OCI-LY3 (cell line): ENCODE results near the gene TRIM37.

Experiments
- H2AFZ ChIP-seq: fragments of 200-600, 300-600 bp; shearing (Covaris generic); 2 replicates; pipeline ENCODE4 v1.6.0; 2014; ENCODE audit warnings: antibody characterized with exemption, low read depth, low read length
- H3K27ac ChIP-seq: fragments of 200-600, 300-600 bp; sonication (generic); 2 replicates; pipeline ENCODE4 v1.5.1; 2014; ENCODE audit warnings: mild to moderate bottlenecking, low read length, moderate library complexity, mixed read lengths
- H3K27me3 ChIP-seq: fragments of 200-600, 300-600 bp; sonication (generic); 2 replicates; pipeline ENCODE4 v1.6.1; 2014; ENCODE audit warnings: low read depth, low read length, mixed read lengths
- H3K36me3 ChIP-seq: fragments of 200-600, 300-600 bp; sonication (generic); replicated peaks from 2 replicates; pipeline ENCODE3; 2014; ENCODE audit warnings: low read depth, low read length, mixed read lengths
- H3K4me1 ChIP-seq: fragments of 300-600, 200-600 bp; sonication (generic); 2 replicates; pipeline ENCODE4 v1.6.1; 2014; ENCODE audit warnings: low read length, mixed read lengths
- H3K4me2 ChIP-seq: fragments of 200-600, 300-600 bp; sonication (generic); 2 replicates; pipeline ENCODE4 v1.6.1; 2014; ENCODE audit warnings: low read length, mixed read lengths
- H3K4me3 ChIP-seq: fragments of 300-600, 200-600 bp; sonication (generic); 2 replicates; pipeline ENCODE4 v1.5.1; 2014; ENCODE audit warnings: antibody characterized with exemption, mild to moderate bottlenecking, low read length, moderate library complexity
- H3K79me2 ChIP-seq: fragments of 300-600, 200-600 bp; shearing (Covaris generic); 2 replicates; pipeline ENCODE4 v1.6.1; 2014; ENCODE audit warnings: mild to moderate bottlenecking, low read length, mixed read lengths
- H3K9ac ChIP-seq: fragments of 300-600, 200-600 bp; shearing (Covaris generic); 2 replicates; pipeline ENCODE4 v1.6.0; 2014; ENCODE audit warnings: mild to moderate bottlenecking, low read length, moderate library complexity
- H3K9me3 ChIP-seq: fragments of 200-600, 300-600 bp; shearing (Covaris generic); 2 replicates; pipeline ENCODE4 v1.6.1; 2014; ENCODE audit warnings: low read length, mixed read lengths; ENCODE audit not compliant: insufficient read depth
- H4K20me1 ChIP-seq: fragments of 200-600, 300-600 bp; sonication (generic); 2 replicates; pipeline ENCODE4 v1.6.1; 2016; ENCODE audit warnings: low read length, mixed read lengths; ENCODE audit not compliant: insufficient read depth
- CTCF ChIP-seq: fragments of 200-600, 300-600 bp; sonication (generic); IDR thresholded peaks from 2 replicates; pipeline ENCODE4 v1.5.1; 2014; ENCODE audit warnings: antibody characterized with exemption, low read length, low read depth
- EZH2phosphoT487 ChIP-seq: fragments of 200-600 bp; shearing (Covaris generic); IDR thresholded peaks from 2 replicates; pipeline ENCODE4 v1.6.1; 2018; ENCODE audit warnings: antibody characterized with exemption, mixed run types, low read depth

TRIM37 gene

GRCh38 chr17:59149841-59150511 is 43.3 kb upstream of the TRIM37 start:
- H3K4me2 ChIP-seq = no peak overlapping the region
- TF ChIP-seq CTCF (no peak), EZH2phosphoT487 (no peak)
- no peak overlapping the region for H3K9ac ChIP-seq
- H3K36me3 ChIP-seq = no peaks in the 10 kb centered on the region
- peaks cover 22% of the 10 kb centered on the region for H3K4me1 ChIP-seq
- H3K27ac ChIP-seq = no peak overlapping the region
- H3K27me3 ChIP-seq = no peaks in the 10 kb centered on the region
- peaks cover 95% of the 10 kb centered on the region for H3K79me2 ChIP-seq
- H3K9me3 ChIP-seq = no peaks in the 10 kb centered on the region
- H2AFZ ChIP-seq = no peak overlapping the region
- H4K20me1 ChIP-seq = 0 out of 2 replicates have a peak, but pooled peaks cover 4% of the 10 kb centered on the region
- no peak overlapping the region for H3K4me3 ChIP-seq

GRCh38 chr17:59149051-59149450 is 42.4 kb upstream of the TRIM37 start:
- H3K4me2 ChIP-seq = no peak overlapping the region
- peaks cover 96% of the 10 kb centered on the region for H3K79me2 ChIP-seq
- no peak overlapping the region for H3K27ac ChIP-seq
- peaks cover 22% of the 10 kb centered on the region for H3K4me1 ChIP-seq
- TF ChIP-seq EZH2phosphoT487 = no peak
- no peak for TF ChIP-seq CTCF
- no peaks in the 10 kb centered on the region for H3K9me3 ChIP-seq
- no peaks in the 10 kb centered on the region for H3K27me3 ChIP-seq
- no peaks in the 10 kb centered on the region for H3K36me3 ChIP-seq
- H3K9ac ChIP-seq = no peak overlapping the region
- H4K20me1 ChIP-seq = 0 out of 2 replicates have a peak, but pooled peaks cover 4% of the 10 kb centered on the region
- H2AFZ ChIP-seq = no peak overlapping the region
- H3K4me3 ChIP-seq = no peak overlapping the region

- Histone ChIP-seq H3K4me3 (no peak overlapping the region), H3K4me2 (no peak overlapping the region), H3K36me3 (no peaks in the 10 kb centered on the region), H3K27me3 (no peaks in the 10 kb centered on the region), H3K9me3 (no peaks in the 10 kb centered on the region), H3K4me1 (peaks cover 9% of the 10 kb centered on the region), H3K27ac (no peak overlapping the region), H2AFZ (no peak overlapping the region), H3K9ac (no peak overlapping the region), H4K20me1 (0 out of 2 replicates have a peak, but pooled peaks cover 3% of the 10 kb centered on the region), H3K79me2 (peaks cover 68% of the 10 kb centered on the region)
- no peak for TF ChIP-seq CTCF
- no peak for TF ChIP-seq EZH2phosphoT487
Observed at GRCh38 chr17:59145571-59146096, 39.0 kb upstream of the TRIM37 start.

GRCh38 chr17:59141860-59142259 is 35.2 kb upstream of the TRIM37 start:
- Histone ChIP-seq H3K79me2 (peaks cover 42% of the 10 kb centered on the region), H2AFZ (no peak overlapping the region), H3K36me3 (no peaks in the 10 kb centered on the region), H3K27ac (no peak overlapping the region), H3K4me1 (no peaks in the 10 kb centered on the region), H3K4me2 (no peak overlapping the region), H3K4me3 (no peak overlapping the region), H3K9me3 (no peaks in the 10 kb centered on the region), H3K9ac (no peak overlapping the region), H3K27me3 (no peaks in the 10 kb centered on the region), H4K20me1 (no peaks in the 10 kb centered on the region)
- TF ChIP-seq EZH2phosphoT487 (no peak), CTCF (no peak)
